Measurements from ENCODE around the gene CFAP74.

CFAP74 gene

DNA sequence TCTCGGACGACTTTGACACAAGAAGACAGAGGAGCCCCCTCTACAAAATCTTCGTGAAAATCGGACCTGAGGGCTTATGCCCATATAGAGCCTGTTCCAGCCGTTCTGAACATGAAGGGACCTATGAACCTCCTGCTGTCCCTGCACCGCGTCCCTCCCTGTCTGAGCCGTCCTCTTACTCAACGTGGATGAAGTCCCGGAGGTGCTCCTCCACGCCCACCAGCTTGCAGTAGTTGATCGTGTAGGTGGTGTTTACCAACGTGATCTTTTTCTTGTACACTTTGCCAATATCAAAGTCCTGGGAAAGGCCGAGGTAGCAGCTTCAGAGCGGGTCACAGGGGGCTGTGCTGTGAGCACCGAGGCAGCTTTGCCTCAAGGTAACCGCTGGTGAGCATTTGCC lies 40.0 kb downstream of the CFAP74 start:
- H2AFZ ChIP-seq (ENCODE audit: low read depth, low read length): no peak overlapping the region
- ATAC-seq (ENCODE audit: insufficient read depth, low read depth) (no peak), DNase-seq (no peak)
- H3K4me2 ChIP-seq (ENCODE audit: insufficient read depth, low read length): no peak overlapping the region
- no peak overlapping the region for H3K4me3 ChIP-seq (ENCODE audit: low read depth in 1 of 2, low read length in 2 of 2)
- H3K27me3 ChIP-seq (ENCODE audit: insufficient read depth, low read length, poor library complexity): no peaks in the 10 kb centered on the region
- no peaks in the 10 kb centered on the region for H3K36me3 ChIP-seq (ENCODE audit: insufficient read depth, low read length)
- H3K9ac ChIP-seq (ENCODE audit: low read depth, low read length): no peak overlapping the region
- H3K79me2 ChIP-seq (ENCODE audit: insufficient read depth, low read length): no peaks in the 10 kb centered on the region
- TF ChIP-seq EZH2 (IDR thresholded peaks at IDR 0.05; ENCODE audit: borderline replicate concordance, low read depth, low read length, severe bottlenecking): no peak
- TF ChIP-seq, protein P1, sequence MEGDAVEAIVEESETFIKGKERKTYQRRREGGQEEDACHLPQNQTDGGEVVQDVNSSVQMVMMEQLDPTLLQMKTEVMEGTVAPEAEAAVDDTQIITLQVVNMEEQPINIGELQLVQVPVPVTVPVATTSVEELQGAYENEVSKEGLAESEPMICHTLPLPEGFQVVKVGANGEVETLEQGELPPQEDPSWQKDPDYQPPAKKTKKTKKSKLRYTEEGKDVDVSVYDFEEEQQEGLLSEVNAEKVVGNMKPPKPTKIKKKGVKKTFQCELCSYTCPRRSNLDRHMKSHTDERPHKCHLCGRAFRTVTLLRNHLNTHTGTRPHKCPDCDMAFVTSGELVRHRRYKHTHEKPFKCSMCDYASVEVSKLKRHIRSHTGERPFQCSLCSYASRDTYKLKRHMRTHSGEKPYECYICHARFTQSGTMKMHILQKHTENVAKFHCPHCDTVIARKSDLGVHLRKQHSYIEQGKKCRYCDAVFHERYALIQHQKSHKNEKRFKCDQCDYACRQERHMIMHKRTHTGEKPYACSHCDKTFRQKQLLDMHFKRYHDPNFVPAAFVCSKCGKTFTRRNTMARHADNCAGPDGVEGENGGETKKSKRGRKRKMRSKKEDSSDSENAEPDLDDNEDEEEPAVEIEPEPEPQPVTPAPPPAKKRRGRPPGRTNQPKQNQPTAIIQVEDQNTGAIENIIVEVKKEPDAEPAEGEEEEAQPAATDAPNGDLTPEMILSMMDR (IDR thresholded peaks at IDR 0.05; ENCODE audit: borderline replicate concordance, extremely low read depth, low read length, poor library complexity, severe bottlenecking): no peak
- H3K9me3 ChIP-seq (ENCODE audit: insufficient read depth, low read length, severe bottlenecking): no peaks in the 10 kb centered on the region
- peaks cover 5% of the 10 kb centered on the region; the same call in 1 of the 2 replicates for H4K20me1 ChIP-seq (ENCODE audit: insufficient read depth, low read length)
- no peaks in the 10 kb centered on the region for H3K4me1 ChIP-seq (ENCODE audit: insufficient read depth, low read length)
- H3K27ac ChIP-seq (ENCODE audit: low read length): no peak overlapping the region

- no peaks in the 10 kb centered on the region for H3K36me3 ChIP-seq (ENCODE audit: insufficient read depth, low read length)
- no peak overlapping the region for H3K4me3 ChIP-seq (ENCODE audit: low read depth in 1 of 2, low read length in 2 of 2)
- H3K79me2 ChIP-seq (ENCODE audit: insufficient read depth, low read length): no peaks in the 10 kb centered on the region
- no peak for TF ChIP-seq EZH2 (IDR thresholded peaks at IDR 0.05; ENCODE audit: borderline replicate concordance, low read depth, low read length, severe bottlenecking)
- TF ChIP-seq, protein P1 (IDR thresholded peaks at IDR 0.05; ENCODE audit: borderline replicate concordance, extremely low read depth, low read length, poor library complexity, severe bottlenecking): no peak
- no peak overlapping the region for H2AFZ ChIP-seq (ENCODE audit: low read depth, low read length)
- H3K4me2 ChIP-seq (ENCODE audit: insufficient read depth, low read length): no peak overlapping the region
- H3K9me3 ChIP-seq (ENCODE audit: insufficient read depth, low read length, severe bottlenecking): no peaks in the 10 kb centered on the region
- H3K27ac ChIP-seq (ENCODE audit: low read length): no peak overlapping the region
- H3K4me1 ChIP-seq (ENCODE audit: insufficient read depth, low read length): no peaks in the 10 kb centered on the region
- H3K27me3 ChIP-seq (ENCODE audit: insufficient read depth, low read length, poor library complexity): no peaks in the 10 kb centered on the region
- no peak overlapping the region for H3K9ac ChIP-seq (ENCODE audit: low read depth, low read length)
- ATAC-seq (ENCODE audit: insufficient read depth, low read depth) (no peak), DNase-seq (no peak)
- peaks cover 5% of the 10 kb centered on the region; the same call in 1 of the 2 replicates for H4K20me1 ChIP-seq (ENCODE audit: insufficient read depth, low read length)
Observed at GRCh38 chr1:1962752-1963151, 40.8 kb downstream of the CFAP74 start.

GRCh38 chr1:1960480-1961196 lies 42.9 kb downstream of the CFAP74 start:
- DNase-seq: no peak

GRCh38 chr1:1959840-1960479 lies 43.6 kb downstream of the CFAP74 start:
- Histone ChIP-seq H3K27me3 (ENCODE audit: insufficient read depth, low read length, poor library complexity) (no peaks in the 10 kb centered on the region), H3K4me2 (ENCODE audit: insufficient read depth, low read length) (no peak overlapping the region), H3K9ac (ENCODE audit: low read depth, low read length) (no peak overlapping the region), H3K79me2 (ENCODE audit: insufficient read depth, low read length) (no peaks in the 10 kb centered on the region), H3K4me1 (ENCODE audit: insufficient read depth, low read length) (no peaks in the 10 kb centered on the region), H3K9me3 (ENCODE audit: insufficient read depth, low read length, severe bottlenecking) (no peaks in the 10 kb centered on the region), H4K20me1 (ENCODE audit: insufficient read depth, low read length) (peaks cover 5% of the 10 kb centered on the region; the same call in 1 of the 2 replicates), H3K27ac (ENCODE audit: low read length) (no peak overlapping the region), H3K36me3 (ENCODE audit: insufficient read depth, low read length) (no peaks in the 10 kb centered on the region), H2AFZ (ENCODE audit: low read depth, low read length) (no peak overlapping the region), H3K4me3 (ENCODE audit: low read depth in 1 of 2, low read length in 2 of 2) (no peak overlapping the region)
- DNase-seq: peak; percentile 77
- peak; percentile 91 for ATAC-seq (ENCODE audit: insufficient read depth, low read depth)
- TF ChIP-seq, protein P1 (IDR thresholded peaks at IDR 0.05; ENCODE audit: borderline replicate concordance, extremely low read depth, low read length, poor library complexity, severe bottlenecking): peak; percentile 87
- no peak for TF ChIP-seq EZH2 (IDR thresholded peaks at IDR 0.05; ENCODE audit: borderline replicate concordance, low read depth, low read length, severe bottlenecking)

More at GRCh38 chr1:1960480-1961196, 42.9 kb downstream of the CFAP74 start:
- ATAC-seq (ENCODE audit: insufficient read depth, low read depth): no peak
- no peaks in the 10 kb centered on the region for H3K4me1 ChIP-seq (ENCODE audit: insufficient read depth, low read length)
- H2AFZ ChIP-seq (ENCODE audit: low read depth, low read length): no peak overlapping the region
- TF ChIP-seq EZH2 (IDR thresholded peaks at IDR 0.05; ENCODE audit: borderline replicate concordance, low read depth, low read length, severe bottlenecking): no peak
- no peak overlapping the region for H3K27ac ChIP-seq (ENCODE audit: low read length)
- H3K9ac ChIP-seq (ENCODE audit: low read depth, low read length): no peak overlapping the region
- peaks cover 5% of the 10 kb centered on the region; the same call in 1 of the 2 replicates for H4K20me1 ChIP-seq (ENCODE audit: insufficient read depth, low read length)
- no peak overlapping the region for H3K4me3 ChIP-seq (ENCODE audit: low read depth in 1 of 2, low read length in 2 of 2)
- H3K36me3 ChIP-seq (ENCODE audit: insufficient read depth, low read length): no peaks in the 10 kb centered on the region
- H3K9me3 ChIP-seq (ENCODE audit: insufficient read depth, low read length, severe bottlenecking): no peaks in the 10 kb centered on the region
- H3K4me2 ChIP-seq (ENCODE audit: insufficient read depth, low read length): no peak overlapping the region
- H3K79me2 ChIP-seq (ENCODE audit: insufficient read depth, low read length): no peaks in the 10 kb centered on the region
- H3K27me3 ChIP-seq (ENCODE audit: insufficient read depth, low read length, poor library complexity): no peaks in the 10 kb centered on the region

All from DND-41 (cell line).